Colonic mucosa (tissue), 4 donors: ENCODE results near the gene PRKCA. TPM values are rescaled to one million over a fixed set of nuclear protein-coding genes. Genes with fewer than 3 reads are reported as not detected.

Experiments used
- DNase-seq: peaks from one replicate; pipeline ENCODE4 v3.0.0-alpha.2; 2020
- H3K27ac ChIP-seq: fragments of 200-600 bp; one replicate; pipeline ENCODE4 v1.8.0; 2021
- H3K27me3 ChIP-seq: fragments of 200-600 bp; one replicate; pipeline ENCODE4 v1.8.0; 2021
- H3K36me3 ChIP-seq: fragments of 200-600 bp; one replicate; pipeline ENCODE4 v1.8.0; 2021
- H3K4me1 ChIP-seq: fragments of 200-600 bp; one replicate; pipeline ENCODE4 v1.8.0; 2021; ENCODE audit warnings: mild to moderate bottlenecking
- H3K4me3 ChIP-seq: fragments of 200-600 bp; one replicate; pipeline ENCODE4 v1.8.0; 2021
- H3K9ac ChIP-seq, 2 donors: one replicate each; pipeline ENCODE4 v1.7.0; 2013; ENCODE audit warnings: control low read depth in 2 of 2, low read depth in 2 of 2, low read length in 2 of 2
- H3K9me3 ChIP-seq: fragments of 200-600 bp; one replicate; pipeline ENCODE4 v1.8.0; 2021
- CTCF ChIP-seq: fragments of 200-600 bp; IDR thresholded peaks from one replicate; pipeline ENCODE4 v1.8.0; 2022; ENCODE audit warnings: antibody characterized with exemption, mild to moderate bottlenecking
- intact Hi-C: fragments of 100-400 bp; cut with DNase I; formaldehyde crosslinking; loops from one replicate; pipeline ENCODE4 v1.14.1; 2022
- total RNA-seq, 2 donors: library from RNA; stranded (reverse); fragmentation: NEBNext Ultra II Directional in 1 of 2; extraction: Animal tissue kit (Norgen Biotek cat#: 25700) in 1 of 2; gene quantifications; one replicate each; pipeline ENCODE4 v1.2.1, GENCODE V29; 2021
- donor health status: healthy.
- donor health status: DM: no; HTN: no; CAD: no.
- donor health status: DM: no; HTN: no; CAD: no.

The PRKCA gene
- total RNA-seq, 2 donors from 2014 or later, result 40.0 to 41.8 TPM

DNA sequence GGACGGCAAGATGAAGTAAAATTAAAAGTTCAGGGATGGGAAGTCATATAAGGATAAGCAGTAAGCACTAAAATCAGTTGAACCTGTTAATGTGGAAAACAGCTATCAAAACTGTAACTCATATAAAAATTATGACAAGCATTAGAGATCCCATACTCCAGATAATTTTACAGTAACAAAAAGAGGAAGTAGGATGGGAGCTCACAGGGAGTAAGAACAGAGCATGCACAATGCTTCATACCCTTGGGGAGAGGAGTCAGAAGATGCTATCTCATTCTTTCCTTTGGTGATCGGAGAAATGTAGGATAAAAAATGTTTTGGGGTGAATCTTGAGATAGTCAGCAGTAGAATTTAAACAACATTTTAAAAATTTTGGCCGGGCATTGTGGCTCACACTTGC is 367.8 kb downstream of the PRKCA start:
- no peak overlapping the region for H3K9ac ChIP-seq
- intact Hi-C loops, result no loop called here
- no peaks in the 10 kb centered on the region for H3K36me3 ChIP-seq
- H3K27ac ChIP-seq, result no peak overlapping the region
- peaks cover 9% of the 10 kb centered on the region for H3K4me1 ChIP-seq
- H3K4me3 ChIP-seq, result no peak overlapping the region
- TF ChIP-seq CTCF, result no peak
- H3K9me3 ChIP-seq, result no peaks in the 10 kb centered on the region
- no peak for DNase-seq
- H3K27me3 ChIP-seq, result no peaks in the 10 kb centered on the region

DNA sequence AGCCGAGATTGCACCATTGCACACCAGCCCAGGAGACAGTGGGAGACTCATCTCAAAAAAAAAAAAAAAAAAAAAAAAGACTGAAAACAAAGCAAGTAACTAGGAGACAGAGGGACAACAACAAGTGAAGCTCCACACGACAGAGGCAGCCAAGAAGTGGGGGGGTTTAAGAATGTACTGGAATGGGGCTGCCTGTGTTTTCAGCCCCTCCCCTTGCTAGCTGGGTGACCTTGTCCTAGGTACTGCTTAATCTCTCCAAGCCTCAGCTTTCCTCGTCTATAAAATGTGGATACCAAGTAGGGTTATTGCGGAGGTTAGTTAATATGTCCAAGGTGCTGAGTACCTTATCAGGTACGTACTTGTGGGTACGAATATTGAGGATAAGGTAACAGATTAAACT is 368.7 kb downstream of the PRKCA start:
- H3K27ac ChIP-seq, result no peak overlapping the region
- H3K9ac ChIP-seq, result no peak overlapping the region
- no peak overlapping the region for H3K4me3 ChIP-seq
- no peaks in the 10 kb centered on the region for H3K9me3 ChIP-seq
- H3K36me3 ChIP-seq, result no peaks in the 10 kb centered on the region
- peaks cover 9% of the 10 kb centered on the region for H3K4me1 ChIP-seq
- H3K27me3 ChIP-seq, result no peaks in the 10 kb centered on the region
- no peak for DNase-seq
- no peak for TF ChIP-seq CTCF
- intact Hi-C loops, result no loop called here

GRCh38 chr17:66673668-66674276 is 371.4 kb downstream of the PRKCA start:
- intact Hi-C loops, result loop anchor here (2.0 kb wide), 1 partner anchor 419 kb away; no protein-coding TSS in a partner anchor
- no peak overlapping the region for H3K4me3 ChIP-seq
- TF ChIP-seq CTCF, result peak; percentile 58
- no peaks in the 10 kb centered on the region for H3K27me3 ChIP-seq
- no peaks in the 10 kb centered on the region for H3K36me3 ChIP-seq
- H3K27ac ChIP-seq, result peak overlapping the region; percentile 16
- DNase-seq, result peak; percentile 71
- H3K4me1 ChIP-seq, result peaks cover 9% of the 10 kb centered on the region
- peak overlapping the region in 1 of 2 donors; percentile 59 for H3K9ac ChIP-seq
- H3K9me3 ChIP-seq, result no peaks in the 10 kb centered on the region

DNA sequence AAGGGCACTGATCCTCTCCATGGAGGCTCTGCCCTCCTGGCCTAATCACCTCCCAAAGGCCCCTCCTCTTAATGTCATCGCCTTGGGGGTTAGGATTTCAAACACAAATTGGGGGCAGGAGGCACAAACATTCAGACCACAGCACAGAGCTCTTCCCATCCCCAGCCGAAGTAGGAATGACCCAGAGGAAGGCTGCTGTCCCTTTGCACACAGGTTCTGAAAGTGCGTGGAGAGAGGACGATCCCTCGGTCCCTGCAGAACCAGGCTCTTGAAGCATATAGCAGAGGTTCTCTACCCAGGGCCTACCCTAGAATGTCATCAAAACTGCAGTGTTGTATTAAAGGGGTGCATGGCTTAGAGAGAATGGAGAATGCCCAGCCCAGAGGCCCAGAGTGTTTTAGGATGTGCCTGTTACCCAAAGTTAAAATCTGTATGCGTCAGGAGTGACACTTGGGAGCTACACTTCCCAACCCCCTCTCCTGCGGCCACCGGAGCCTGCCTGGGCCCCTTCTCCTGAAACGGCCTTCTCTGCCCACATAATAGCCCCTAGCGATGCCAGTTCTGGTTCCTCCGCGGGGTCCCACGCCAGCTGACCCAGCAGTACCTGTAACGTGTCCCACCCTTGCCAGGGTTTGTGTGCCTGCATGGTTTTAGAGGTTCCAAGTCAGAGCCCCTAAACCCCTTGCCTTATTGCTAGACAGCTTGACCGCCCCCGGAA is 373.0 kb downstream of the PRKCA start:
- no peaks in the 10 kb centered on the region for H3K9me3 ChIP-seq
- H3K36me3 ChIP-seq, result no peaks in the 10 kb centered on the region
- no peak for DNase-seq
- H3K27ac ChIP-seq, result no peak overlapping the region
- peaks cover 9% of the 10 kb centered on the region for H3K4me1 ChIP-seq
- TF ChIP-seq CTCF, result no peak
- H3K9ac ChIP-seq, result peak overlapping the region in 1 of 2 donors; percentile 41
- H3K4me3 ChIP-seq, result no peak overlapping the region
- intact Hi-C loops, result no loop called here
- H3K27me3 ChIP-seq, result no peaks in the 10 kb centered on the region

- Histone ChIP-seq H3K4me1 (peaks cover 9% of the 10 kb centered on the region), H3K9ac (peak overlapping the region; percentile 17 to 41), H3K9me3 (no peaks in the 10 kb centered on the region), H3K27me3 (no peaks in the 10 kb centered on the region), H3K36me3 (no peaks in the 10 kb centered on the region), H3K4me3 (no peak overlapping the region), H3K27ac (peak overlapping the region; percentile 85)
- DNase-seq, result no peak
- intact Hi-C loops, result no loop called here
- no peak for TF ChIP-seq CTCF
These were observed 373.6 kb downstream of the PRKCA start for GRCh38 chr17:66675991-66676371.
